ENCODE data around the gene SORBS1.

SORBS1 gene

GRCh38 chr10:95513941-95514392, 47.2 kb downstream of the SORBS1 start:
- DNase-seq (ENCODE audit: low read depth in 2 of 2): peak; percentile 42 to 69
- H3K4me3 ChIP-seq (replicated peaks in 1 of 2; ENCODE audit: low read depth in 2 of 2, low read length in 2 of 2): no peak overlapping the region
- TF ChIP-seq, protein P1, sequence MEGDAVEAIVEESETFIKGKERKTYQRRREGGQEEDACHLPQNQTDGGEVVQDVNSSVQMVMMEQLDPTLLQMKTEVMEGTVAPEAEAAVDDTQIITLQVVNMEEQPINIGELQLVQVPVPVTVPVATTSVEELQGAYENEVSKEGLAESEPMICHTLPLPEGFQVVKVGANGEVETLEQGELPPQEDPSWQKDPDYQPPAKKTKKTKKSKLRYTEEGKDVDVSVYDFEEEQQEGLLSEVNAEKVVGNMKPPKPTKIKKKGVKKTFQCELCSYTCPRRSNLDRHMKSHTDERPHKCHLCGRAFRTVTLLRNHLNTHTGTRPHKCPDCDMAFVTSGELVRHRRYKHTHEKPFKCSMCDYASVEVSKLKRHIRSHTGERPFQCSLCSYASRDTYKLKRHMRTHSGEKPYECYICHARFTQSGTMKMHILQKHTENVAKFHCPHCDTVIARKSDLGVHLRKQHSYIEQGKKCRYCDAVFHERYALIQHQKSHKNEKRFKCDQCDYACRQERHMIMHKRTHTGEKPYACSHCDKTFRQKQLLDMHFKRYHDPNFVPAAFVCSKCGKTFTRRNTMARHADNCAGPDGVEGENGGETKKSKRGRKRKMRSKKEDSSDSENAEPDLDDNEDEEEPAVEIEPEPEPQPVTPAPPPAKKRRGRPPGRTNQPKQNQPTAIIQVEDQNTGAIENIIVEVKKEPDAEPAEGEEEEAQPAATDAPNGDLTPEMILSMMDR (IDR thresholded peaks at IDR 0.05; ENCODE audit: low read depth, low read length): no peak

DNA sequence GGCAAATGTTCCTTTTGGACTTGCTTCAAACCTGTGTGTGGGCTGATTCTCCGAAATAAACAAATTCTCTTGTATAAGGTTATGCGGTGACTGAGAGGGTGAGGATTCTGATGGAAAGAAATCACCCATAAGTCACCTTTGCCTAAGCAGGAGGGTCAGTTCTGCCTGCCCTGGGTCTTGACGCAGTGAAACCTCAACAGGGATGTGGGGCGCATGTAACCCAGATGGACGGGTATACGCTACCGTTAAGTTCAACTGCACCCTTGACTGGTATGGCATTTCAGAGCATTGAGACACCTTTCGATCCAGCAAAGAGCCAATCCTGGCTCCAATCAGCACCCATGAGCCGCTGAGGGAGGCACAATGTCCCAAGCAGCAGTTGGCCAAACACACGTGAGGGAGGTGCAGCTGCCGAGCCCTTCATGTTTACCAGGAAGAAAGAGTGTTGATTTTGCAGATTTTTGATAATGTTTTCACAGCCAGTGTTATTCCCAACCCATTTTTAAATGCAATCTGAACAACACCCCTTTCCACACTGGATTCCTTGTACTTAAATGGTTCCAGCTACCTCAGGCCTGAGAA, 48.1 kb downstream of the SORBS1 start:
- no peak for DNase-seq (ENCODE audit: low read depth in 2 of 2)
- TF ChIP-seq, protein P1 (IDR thresholded peaks at IDR 0.05; ENCODE audit: low read depth, low read length): no peak
- no peak overlapping the region for H3K4me3 ChIP-seq (replicated peaks in 1 of 2; ENCODE audit: low read depth in 2 of 2, low read length in 2 of 2)

GRCh38 chr10:95511314-95511713, 49.9 kb downstream of the SORBS1 start:
- no peak for DNase-seq (ENCODE audit: low read depth in 2 of 2)
- H3K4me3 ChIP-seq (replicated peaks in 1 of 2; ENCODE audit: low read depth in 2 of 2, low read length in 2 of 2): no peak overlapping the region
- TF ChIP-seq, protein P1 (IDR thresholded peaks at IDR 0.05; ENCODE audit: low read depth, low read length): no peak

DNA sequence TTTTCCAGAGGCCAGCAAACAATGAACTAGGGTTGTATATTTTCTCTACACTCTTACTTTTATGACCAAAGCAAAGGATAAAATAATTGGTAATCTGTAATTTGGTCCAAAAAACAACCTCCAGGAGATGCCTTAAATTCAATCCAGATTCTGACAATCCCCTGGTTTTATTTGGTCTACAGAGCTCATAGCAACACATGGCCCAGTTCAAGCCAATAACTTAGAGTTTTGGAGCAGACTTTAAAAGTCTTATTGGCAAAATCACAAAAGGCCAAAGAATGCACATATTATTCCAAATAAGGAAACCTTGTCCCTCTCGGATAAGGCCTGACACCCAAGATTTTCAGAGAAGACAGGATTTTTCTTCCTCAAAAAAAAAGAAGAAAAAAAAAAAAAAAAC, 51.9 kb downstream of the SORBS1 start:
- H3K4me3 ChIP-seq (replicated peaks in 1 of 2; ENCODE audit: low read depth in 2 of 2, low read length in 2 of 2): no peak overlapping the region
- DNase-seq (ENCODE audit: low read depth in 2 of 2): peak in 1 of 2 donors; percentile 36
- TF ChIP-seq, protein P1 (IDR thresholded peaks at IDR 0.05; ENCODE audit: low read depth, low read length): no peak

- peak; percentile 31 to 78 for DNase-seq (ENCODE audit: low read depth in 2 of 2)
- H3K4me3 ChIP-seq (replicated peaks in 1 of 2; ENCODE audit: low read depth in 2 of 2, low read length in 2 of 2): no peak overlapping the region
- TF ChIP-seq, protein P1 (IDR thresholded peaks at IDR 0.05; ENCODE audit: low read depth, low read length): no peak
Observed at GRCh38 chr10:95508730-95509129, 52.4 kb downstream of the SORBS1 start.

DNA sequence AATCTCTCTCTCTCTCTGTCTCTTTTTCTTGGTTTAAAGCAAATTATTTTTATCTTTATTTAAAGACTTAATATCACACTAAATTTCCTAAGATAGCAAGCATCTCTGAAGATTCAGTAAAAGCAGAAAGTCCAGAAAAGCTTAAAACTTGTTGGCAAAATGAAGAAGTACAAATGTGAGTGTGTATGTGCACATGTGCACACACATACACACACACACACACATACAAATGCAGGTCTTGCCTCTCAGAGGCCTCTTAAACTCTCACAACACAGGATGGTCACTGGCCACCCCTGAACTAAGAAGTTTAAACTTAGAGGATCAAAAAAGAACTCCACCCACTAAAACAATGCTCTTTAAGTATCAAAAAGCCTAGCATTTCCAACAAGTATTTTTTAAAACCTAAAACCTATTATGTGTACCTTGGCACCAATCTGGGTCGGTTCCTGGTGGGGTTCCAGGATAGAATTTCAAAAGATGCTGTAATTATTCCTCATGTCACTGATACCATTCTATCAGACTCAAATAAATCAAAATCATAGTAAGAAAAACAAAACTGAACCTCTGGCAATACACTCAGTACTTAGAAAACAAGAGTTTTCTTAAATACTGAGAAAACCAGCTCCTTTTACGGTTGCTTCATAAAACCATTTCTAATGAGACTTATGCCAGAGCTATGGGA, 55.0 kb downstream of the SORBS1 start:
- H3K4me3 ChIP-seq (replicated peaks in 1 of 2; ENCODE audit: low read depth in 2 of 2, low read length in 2 of 2): no peak overlapping the region
- TF ChIP-seq, protein P1 (IDR thresholded peaks at IDR 0.05; ENCODE audit: low read depth, low read length): no peak
- DNase-seq (ENCODE audit: low read depth in 2 of 2): no peak

Data from cardiac fibroblast (primary cell).